ENCODE results near the gene GNB1.
"Not testable (repeated sequence)": the region's sequence is repeated elsewhere in the genome, so short reads cannot be mapped to it uniquely, and the experiment has no call there.

The GNB1 gene

GRCh38 chr1:1874901-1875300, 16.0 kb downstream of the GNB1 start:
- H3K4me1 ChIP-seq (ENCODE audit: control insufficient read depth, insufficient read depth, low read length) = peaks cover 14% of the 10 kb centered on the region
- H3K9ac ChIP-seq (ENCODE audit: low read length) = no peak overlapping the region
- peaks cover 11% of the 10 kb centered on the region for H3K36me3 ChIP-seq (ENCODE audit: control insufficient read depth, insufficient read depth, low read length)
- H3K9me3 ChIP-seq (ENCODE audit: control insufficient read depth, low read length) = no peaks in the 10 kb centered on the region
- H3K27me3 ChIP-seq (ENCODE audit: control insufficient read depth, insufficient read depth, low read length) = no peaks in the 10 kb centered on the region
- no peak overlapping the region for H3K4me3 ChIP-seq (ENCODE audit: low read length)

- Histone ChIP-seq H3K27me3 (ENCODE audit: control insufficient read depth, insufficient read depth, low read length) (no peaks in the 10 kb centered on the region), H3K9ac (ENCODE audit: low read length) (no peak overlapping the region), H3K4me1 (ENCODE audit: control insufficient read depth, insufficient read depth, low read length) (peaks cover 18% of the 10 kb centered on the region), H3K9me3 (ENCODE audit: control insufficient read depth, low read length) (no peaks in the 10 kb centered on the region), H3K36me3 (ENCODE audit: control insufficient read depth, insufficient read depth, low read length) (peaks cover 4% of the 10 kb centered on the region), H3K4me3 (ENCODE audit: low read length) (no peak overlapping the region)
These were observed 17.7 kb downstream of the GNB1 start for GRCh38 chr1:1873186-1873585.

DNA sequence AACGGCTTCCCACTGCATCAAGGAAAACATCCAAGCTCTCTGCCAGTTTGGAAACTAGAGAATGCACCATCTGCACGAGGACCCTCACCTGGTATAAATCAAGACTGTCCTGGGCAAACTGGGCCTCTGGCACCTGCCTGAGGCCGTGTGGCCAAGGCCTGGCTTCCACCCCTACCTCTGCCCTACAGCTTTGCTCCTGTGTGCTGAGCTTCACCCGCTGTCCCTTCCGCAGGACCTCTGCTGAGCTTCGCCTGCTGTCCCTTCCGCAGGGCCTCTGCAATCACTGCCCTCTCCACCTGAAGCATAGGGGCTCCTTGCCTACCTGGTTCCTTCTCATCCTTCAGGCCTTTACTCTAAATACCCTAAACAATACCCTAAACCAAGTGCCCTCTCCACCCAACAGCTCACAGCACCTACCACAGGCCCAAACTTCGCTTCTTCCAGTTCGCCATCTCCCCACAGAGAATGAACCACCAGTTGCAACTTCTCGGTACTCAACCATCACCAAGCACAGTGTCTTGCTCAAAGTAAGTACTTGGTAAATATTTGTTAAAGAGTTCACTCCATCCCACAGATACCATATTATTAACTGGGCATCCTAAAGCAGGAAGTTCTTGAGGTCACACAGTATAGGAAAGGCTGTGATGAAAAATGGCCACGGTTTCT, 18.4 kb downstream of the GNB1 start:
- Histone ChIP-seq H3K4me1 (ENCODE audit: control insufficient read depth, insufficient read depth, low read length) (peaks cover 18% of the 10 kb centered on the region), H3K4me3 (ENCODE audit: low read length) (no peak overlapping the region), H3K27me3 (ENCODE audit: control insufficient read depth, insufficient read depth, low read length) (no peaks in the 10 kb centered on the region), H3K36me3 (ENCODE audit: control insufficient read depth, insufficient read depth, low read length) (peaks cover 4% of the 10 kb centered on the region), H3K9me3 (ENCODE audit: control insufficient read depth, low read length) (no peaks in the 10 kb centered on the region), H3K9ac (ENCODE audit: low read length) (no peak overlapping the region)

DNA sequence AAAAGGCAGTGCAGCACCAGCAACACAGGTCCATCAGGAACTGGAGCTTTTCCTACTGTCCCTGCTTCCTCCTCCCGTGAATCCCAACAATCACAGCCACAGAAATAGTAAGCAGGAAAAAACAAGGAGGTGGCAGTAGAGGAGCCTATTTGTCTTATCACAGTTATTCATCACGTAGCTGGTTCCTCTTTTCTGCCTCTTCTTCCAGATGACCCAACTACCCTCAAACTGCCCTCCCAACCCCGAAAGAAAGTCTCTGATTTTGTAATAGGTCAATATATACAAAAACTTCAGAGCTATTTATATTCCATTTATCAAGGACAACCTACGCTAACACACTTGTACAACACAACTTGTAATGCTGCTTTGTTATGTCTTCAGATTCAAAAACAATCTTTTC, 21.4 kb downstream of the GNB1 start:
- Histone ChIP-seq H3K9ac (ENCODE audit: low read length) (no peak overlapping the region), H3K4me1 (ENCODE audit: control insufficient read depth, insufficient read depth, low read length) (peaks cover 18% of the 10 kb centered on the region), H3K36me3 (ENCODE audit: control insufficient read depth, insufficient read depth, low read length) (peaks cover 4% of the 10 kb centered on the region), H3K27me3 (ENCODE audit: control insufficient read depth, insufficient read depth, low read length) (no peaks in the 10 kb centered on the region), H3K4me3 (ENCODE audit: low read length) (no peak overlapping the region), H3K9me3 (ENCODE audit: control insufficient read depth, low read length) (no peaks in the 10 kb centered on the region)

DNA sequence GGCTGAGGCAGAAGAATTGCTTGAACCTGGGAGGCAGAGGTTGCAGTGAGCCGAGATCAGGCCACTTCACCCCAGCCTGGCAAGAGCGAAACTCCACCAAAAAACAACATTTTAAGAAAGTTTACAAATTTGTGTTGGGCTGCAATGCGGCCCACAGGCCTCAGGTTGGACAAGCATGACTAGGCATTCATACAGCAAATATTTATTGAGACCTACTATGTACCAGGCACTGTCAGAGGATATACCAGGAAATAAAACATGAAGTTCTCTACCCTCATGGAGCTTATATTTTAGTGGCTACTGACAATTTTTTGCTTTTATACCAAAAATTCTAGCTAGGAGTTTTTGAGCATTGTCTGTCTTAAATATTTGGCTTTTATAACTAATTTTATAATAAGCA, 23.7 kb downstream of the GNB1 start:
- H3K4me1 ChIP-seq (ENCODE audit: control insufficient read depth, insufficient read depth, low read length) = peaks cover 17% of the 10 kb centered on the region
- peaks cover 3% of the 10 kb centered on the region for H3K36me3 ChIP-seq (ENCODE audit: control insufficient read depth, insufficient read depth, low read length)
- no peak overlapping the region for H3K9ac ChIP-seq (ENCODE audit: low read length)
- H3K9me3 ChIP-seq (ENCODE audit: control insufficient read depth, low read length) = no peaks in the 10 kb centered on the region
- H3K27me3 ChIP-seq (ENCODE audit: control insufficient read depth, insufficient read depth, low read length) = no peaks in the 10 kb centered on the region
- no peak overlapping the region for H3K4me3 ChIP-seq (ENCODE audit: low read length)

GRCh38 chr1:1862905-1863547, 27.9 kb downstream of the GNB1 start:
- H3K9ac ChIP-seq (ENCODE audit: low read length) = no peak overlapping the region
- no peaks in the 10 kb centered on the region for H3K9me3 ChIP-seq (ENCODE audit: control insufficient read depth, low read length)
- peaks cover 3% of the 10 kb centered on the region for H3K36me3 ChIP-seq (ENCODE audit: control insufficient read depth, insufficient read depth, low read length)
- peaks cover 44% of the 10 kb centered on the region for H3K4me1 ChIP-seq (ENCODE audit: control insufficient read depth, insufficient read depth, low read length)
- H3K27me3 ChIP-seq (ENCODE audit: control insufficient read depth, insufficient read depth, low read length) = no peaks in the 10 kb centered on the region
- no peak overlapping the region for H3K4me3 ChIP-seq (ENCODE audit: low read length)

DNA sequence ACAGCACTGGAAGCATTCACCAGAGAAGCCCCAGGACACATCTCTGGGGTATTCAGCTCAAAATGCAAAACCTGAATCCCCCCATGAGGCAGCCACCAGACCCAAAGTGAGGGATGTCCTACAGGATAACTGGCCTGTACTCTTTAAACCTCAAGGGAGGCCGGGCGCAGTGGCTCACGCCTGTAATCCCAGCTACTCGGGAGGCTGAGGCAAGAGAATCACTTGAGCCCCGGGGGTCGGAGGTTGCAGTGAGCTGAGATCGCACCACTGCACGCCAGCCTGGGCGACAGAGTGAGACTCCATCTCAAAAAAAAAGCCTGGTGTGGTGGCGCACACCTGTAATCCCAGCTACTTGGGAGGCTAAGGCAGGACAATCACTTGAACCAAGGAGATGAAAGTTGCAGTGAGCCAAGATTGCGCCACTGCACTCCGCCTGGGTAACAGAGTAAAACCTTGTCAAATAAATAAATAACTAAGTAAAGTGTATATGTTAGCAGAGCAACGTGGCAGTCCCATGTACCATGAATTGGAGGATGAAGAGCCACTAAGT, 29.1 kb downstream of the GNB1 start:
- H3K27me3 ChIP-seq (ENCODE audit: control insufficient read depth, insufficient read depth, low read length); H3K36me3 ChIP-seq (ENCODE audit: control insufficient read depth, insufficient read depth, low read length); H3K9me3 ChIP-seq (ENCODE audit: control insufficient read depth, low read length); H3K9ac ChIP-seq (ENCODE audit: low read length); H3K4me3 ChIP-seq (ENCODE audit: low read length): not testable (repeated sequence)
- H3K4me1 ChIP-seq (ENCODE audit: control insufficient read depth, insufficient read depth, low read length) = peaks cover 56% of the 10 kb centered on the region

- no peak overlapping the region for H3K9ac ChIP-seq (ENCODE audit: low read length)
- peaks cover 3% of the 10 kb centered on the region for H3K36me3 ChIP-seq (ENCODE audit: control insufficient read depth, insufficient read depth, low read length)
- no peaks in the 10 kb centered on the region for H3K27me3 ChIP-seq (ENCODE audit: control insufficient read depth, insufficient read depth, low read length)
- no peak overlapping the region for H3K4me3 ChIP-seq (ENCODE audit: low read length)
- H3K9me3 ChIP-seq (ENCODE audit: control insufficient read depth, low read length) = no peaks in the 10 kb centered on the region
- peaks cover 56% of the 10 kb centered on the region for H3K4me1 ChIP-seq (ENCODE audit: control insufficient read depth, insufficient read depth, low read length)
These were observed 29.6 kb downstream of the GNB1 start for GRCh38 chr1:1861339-1861730.

- H3K4me3 ChIP-seq (ENCODE audit: low read length) = not testable (repeated sequence)
These were observed 30.8 kb downstream of the GNB1 start for GRCh38 chr1:1859970-1860697.

GRCh38 chr1:1858382-1859086, 32.4 kb downstream of the GNB1 start:
- H3K27me3 ChIP-seq (ENCODE audit: control insufficient read depth, insufficient read depth, low read length) = no peaks in the 10 kb centered on the region
- peaks cover 55% of the 10 kb centered on the region for H3K4me1 ChIP-seq (ENCODE audit: control insufficient read depth, insufficient read depth, low read length)
- H3K9me3 ChIP-seq (ENCODE audit: control insufficient read depth, low read length) = no peaks in the 10 kb centered on the region
- H3K36me3 ChIP-seq (ENCODE audit: control insufficient read depth, insufficient read depth, low read length) = peaks cover 3% of the 10 kb centered on the region
- H3K4me3 ChIP-seq (ENCODE audit: low read length) = no peak overlapping the region
- peak overlapping the region; percentile 68 for H3K9ac ChIP-seq (ENCODE audit: low read length)

More at GRCh38 chr1:1859970-1860697, 30.8 kb downstream of the GNB1 start:
- not testable (repeated sequence) for H3K27me3 ChIP-seq (ENCODE audit: control insufficient read depth, insufficient read depth, low read length); H3K9me3 ChIP-seq (ENCODE audit: control insufficient read depth, low read length); H3K36me3 ChIP-seq (ENCODE audit: control insufficient read depth, insufficient read depth, low read length); H3K9ac ChIP-seq (ENCODE audit: low read length)
- peaks cover 56% of the 10 kb centered on the region for H3K4me1 ChIP-seq (ENCODE audit: control insufficient read depth, insufficient read depth, low read length)

GRCh38 chr1:1857096-1857703, 33.7 kb downstream of the GNB1 start:
- Histone ChIP-seq H3K9ac (ENCODE audit: low read length) (peak overlapping the region; percentile 18), H3K27me3 (ENCODE audit: control insufficient read depth, insufficient read depth, low read length) (no peaks in the 10 kb centered on the region), H3K36me3 (ENCODE audit: control insufficient read depth, insufficient read depth, low read length) (no peaks in the 10 kb centered on the region), H3K9me3 (ENCODE audit: control insufficient read depth, low read length) (no peaks in the 10 kb centered on the region), H3K4me3 (ENCODE audit: low read length) (no peak overlapping the region), H3K4me1 (ENCODE audit: control insufficient read depth, insufficient read depth, low read length) (peaks cover 54% of the 10 kb centered on the region)
